GM12891 (cell line): Measurements from ENCODE around the gene SLC46A1.

Source experiments
- PAX5 ChIP-seq: IDR thresholded peaks from 2 replicates; pipeline ENCODE4 v1.6.1; 2011; ENCODE audit warnings: low read length, moderate library complexity, mild to moderate bottlenecking; ENCODE audit not compliant: insufficient read depth, severe bottlenecking
- POLR2A ChIP-seq: IDR thresholded peaks from 2 replicates; pipeline ENCODE4 v1.6.1; 2011; ENCODE audit warnings: low read depth, low read length, control low read depth
- POLR2AphosphoS5 ChIP-seq: IDR thresholded peaks from 2 replicates; pipeline ENCODE4 v1.6.1; 2011; ENCODE audit warnings: low read depth, low read length, control low read depth
- TAF1 ChIP-seq: IDR thresholded peaks from 2 replicates; pipeline ENCODE4 v1.6.1; 2011; ENCODE audit warnings: low read depth, low read length, control low read depth

DNA sequence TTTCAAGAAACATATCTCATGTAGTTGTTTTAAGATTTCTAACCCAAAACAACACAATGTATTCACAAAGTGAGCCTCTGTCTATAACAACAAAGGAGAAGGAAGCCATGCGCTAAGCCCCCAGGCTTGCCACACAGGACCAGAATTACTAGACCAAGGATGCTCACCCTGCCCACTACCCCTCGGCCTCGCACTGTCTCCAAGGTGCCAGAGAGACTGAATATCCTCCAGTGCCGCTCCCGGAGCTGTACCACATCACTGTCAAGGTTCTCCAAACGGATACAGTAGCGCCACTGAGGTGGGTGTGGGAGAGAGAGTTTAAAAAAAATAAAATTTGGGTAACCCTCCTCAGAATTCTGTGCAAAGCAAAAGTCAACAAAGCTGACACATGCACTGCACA, 55.7 kb downstream of the SLC46A1 start:
- no peak for TF ChIP-seq POLR2AphosphoS5
- TF ChIP-seq POLR2A: no peak
- TF ChIP-seq TAF1: no peak
- no peak for TF ChIP-seq PAX5
